HL-60/S4 treated with retinoic acid at 250 ng/mL for 4 days and 3 days (cell line): ENCODE results near the gene FGD5.

Experiments used
- in situ Hi-C: fragments of 300-500 bp; cut with MboI; formaldehyde crosslinking; loops from 2 replicates; pipeline ENCODE4 v1.7.0; 2022; ENCODE audit warnings: low sequenced_read_pairs

FGD5 gene

GRCh38 chr3:14823910-14824629 is 5.3 kb downstream of the FGD5 start:
- in situ Hi-C loops: no loop called here

- in situ Hi-C loops: no loop called here
Measured at GRCh38 chr3:14824646-14825045, 5.9 kb downstream of the FGD5 start.

- in situ Hi-C loops: no loop called here
Measured at GRCh38 chr3:14826069-14826468, 7.3 kb downstream of the FGD5 start.

GRCh38 chr3:14827776-14828175 is 9.0 kb downstream of the FGD5 start:
- in situ Hi-C loops: no loop called here

DNA sequence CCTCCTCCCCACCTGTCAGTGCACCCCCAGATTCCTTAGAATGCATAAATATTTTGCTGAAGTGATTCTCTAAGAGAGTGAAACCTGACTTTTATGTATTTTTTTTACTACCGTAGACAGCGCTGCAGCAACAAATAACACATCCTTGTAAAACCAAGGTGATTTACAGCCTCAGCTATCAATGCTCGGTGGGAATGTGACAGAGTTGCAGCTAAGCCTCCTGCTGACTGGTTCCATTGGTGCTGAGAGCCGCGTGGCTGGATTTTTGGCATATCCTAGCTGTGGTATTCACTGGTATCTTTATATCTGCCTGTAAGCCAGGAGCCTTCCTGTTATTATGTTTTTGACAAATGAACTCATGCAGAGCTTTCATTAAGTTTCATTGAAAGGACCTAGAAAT is 11.0 kb downstream of the FGD5 start:
- in situ Hi-C loops: no loop called here

- in situ Hi-C loops: no loop called here
Measured at GRCh38 chr3:14831916-14832450, 13.2 kb downstream of the FGD5 start.

DNA sequence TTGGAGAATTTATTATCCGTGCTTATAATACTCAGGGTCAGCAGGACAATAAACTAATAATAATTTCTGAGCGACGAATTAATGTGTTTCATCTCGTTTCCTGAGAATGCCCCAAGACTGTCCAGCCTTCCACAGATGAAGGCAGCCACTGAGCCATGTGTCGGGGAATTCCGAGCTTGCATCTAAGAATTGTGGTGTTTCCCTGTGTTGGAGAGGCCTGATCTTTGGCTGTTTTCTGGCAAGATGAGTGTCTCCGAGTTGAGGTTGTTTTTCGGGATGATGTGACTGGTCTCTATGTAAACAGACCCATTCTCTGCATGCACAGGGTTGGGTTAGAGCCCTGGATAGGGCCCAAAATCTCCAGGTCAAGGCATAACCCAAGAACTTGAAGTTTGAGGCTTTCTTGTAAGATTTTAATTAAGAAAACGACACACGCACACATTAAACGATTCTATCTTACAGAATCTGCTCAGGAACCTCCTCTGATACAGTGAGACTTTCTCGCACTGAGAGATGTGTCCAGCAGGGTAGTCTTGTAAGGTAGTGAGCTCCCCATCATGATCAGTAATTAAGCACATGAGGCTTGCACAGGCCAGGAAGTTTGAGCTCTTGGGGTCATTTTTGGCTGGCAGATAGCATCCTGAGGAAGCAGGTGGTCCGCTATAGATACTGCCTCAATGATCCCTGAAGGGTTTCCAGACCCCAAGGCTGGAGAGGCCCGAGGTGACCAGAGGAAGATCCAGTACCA is 14.4 kb downstream of the FGD5 start:
- in situ Hi-C loops: no loop called here

DNA sequence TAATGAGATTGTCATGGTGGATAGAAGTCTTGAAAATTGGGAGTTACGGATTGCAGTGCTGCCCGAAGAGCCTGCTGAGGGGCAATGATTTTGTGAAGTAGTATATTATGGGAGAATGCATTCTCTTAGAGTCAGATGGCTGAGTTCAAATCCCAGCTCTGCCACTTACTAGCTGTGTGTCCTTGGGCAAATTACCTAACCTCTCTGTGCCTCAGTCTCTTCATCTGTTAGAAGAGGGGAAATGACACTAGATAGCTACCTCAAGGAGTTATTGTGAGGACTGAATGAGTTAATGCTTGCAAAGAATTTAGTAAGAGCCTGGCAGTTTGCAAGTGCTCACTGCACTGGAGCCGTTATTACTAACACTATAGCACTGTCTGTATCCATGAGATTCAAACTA is 15.4 kb downstream of the FGD5 start:
- in situ Hi-C loops: no loop called here

DNA sequence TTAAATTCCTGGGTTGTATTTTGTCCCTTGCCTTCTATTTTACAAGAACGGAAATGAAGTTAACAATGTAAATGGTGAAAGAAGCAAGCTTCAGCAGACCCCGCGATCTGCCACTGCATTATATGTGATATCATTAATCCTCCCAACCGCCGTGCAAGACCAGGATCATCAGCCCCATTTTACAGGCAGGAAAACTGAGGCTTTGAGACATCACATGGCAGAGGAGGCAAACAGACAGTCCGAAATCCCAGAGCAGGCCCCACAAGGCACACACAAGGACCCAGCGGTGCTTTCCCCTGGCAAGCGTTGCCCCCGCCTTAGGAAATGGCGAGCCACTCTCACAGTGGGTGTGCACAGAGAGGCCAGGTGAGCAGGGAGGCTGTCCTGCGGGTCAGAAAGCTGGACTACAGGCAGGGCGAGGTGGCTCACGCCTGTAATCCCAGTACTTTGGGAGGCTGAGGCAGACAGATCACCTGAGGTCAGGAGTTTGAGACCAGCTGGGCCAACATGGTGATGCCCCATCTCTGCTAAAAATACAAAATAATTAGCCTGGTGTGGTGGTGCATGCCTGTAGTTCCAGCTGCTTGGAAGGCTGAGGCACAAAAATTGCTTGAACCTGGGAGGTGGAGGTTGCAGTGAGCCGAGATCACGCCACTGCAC is 16.2 kb downstream of the FGD5 start:
- in situ Hi-C loops: no loop called here

DNA sequence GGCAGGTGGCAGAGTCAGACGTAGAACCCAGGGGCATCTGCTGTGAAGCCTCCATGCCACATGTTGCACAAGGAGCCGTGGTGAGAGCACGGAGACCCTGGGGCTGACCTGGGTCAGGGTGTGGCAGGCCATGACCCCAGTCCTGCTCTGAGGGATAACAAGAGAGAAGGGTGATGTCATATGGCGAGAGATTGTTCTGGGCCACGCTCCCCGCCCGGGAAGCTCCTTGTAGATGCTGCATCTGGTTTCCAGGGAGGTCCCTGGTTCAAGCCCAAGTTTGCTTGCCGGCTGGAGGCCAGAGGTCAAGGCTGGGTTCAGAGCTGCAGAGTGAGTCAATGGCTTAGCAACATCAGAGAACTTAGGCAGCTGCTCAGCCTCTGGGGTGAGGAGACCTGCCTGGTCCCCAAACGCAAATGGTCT is 17.3 kb downstream of the FGD5 start:
- in situ Hi-C loops: no loop called here

DNA sequence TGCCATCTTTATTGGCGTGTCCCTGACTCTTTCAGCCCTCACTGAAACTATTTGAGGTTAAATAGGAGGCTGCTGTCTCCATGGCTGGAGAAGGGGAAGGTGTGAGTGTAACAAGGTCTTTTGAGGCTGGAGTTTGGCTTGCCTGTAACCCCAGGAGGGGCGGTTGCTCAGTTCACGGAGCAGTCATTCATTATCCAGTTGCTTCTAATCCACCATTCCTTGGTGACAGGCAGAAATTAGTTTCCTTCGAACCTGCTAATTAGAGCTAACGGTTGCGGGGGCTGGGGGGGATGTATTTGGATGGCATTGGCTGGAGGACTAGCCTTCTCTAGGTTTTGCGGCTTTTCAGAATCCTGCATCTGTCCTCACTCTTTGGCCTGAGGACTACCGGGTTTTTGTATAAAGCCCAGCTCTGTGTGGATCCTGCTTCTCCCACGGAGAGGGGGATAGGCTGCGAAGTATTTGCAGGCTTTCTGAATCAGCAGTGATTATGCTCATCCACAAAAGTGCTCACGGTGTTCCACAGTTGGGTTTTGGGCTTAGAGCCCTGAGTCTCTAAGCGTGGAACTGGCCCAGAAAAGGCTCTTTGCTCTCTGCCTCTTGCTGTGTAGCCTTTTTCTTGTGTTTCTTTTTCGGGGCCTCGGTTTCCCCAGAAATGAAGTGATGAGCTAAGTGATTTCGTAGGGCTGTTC is 18.6 kb downstream of the FGD5 start:
- in situ Hi-C loops: no loop called here

DNA sequence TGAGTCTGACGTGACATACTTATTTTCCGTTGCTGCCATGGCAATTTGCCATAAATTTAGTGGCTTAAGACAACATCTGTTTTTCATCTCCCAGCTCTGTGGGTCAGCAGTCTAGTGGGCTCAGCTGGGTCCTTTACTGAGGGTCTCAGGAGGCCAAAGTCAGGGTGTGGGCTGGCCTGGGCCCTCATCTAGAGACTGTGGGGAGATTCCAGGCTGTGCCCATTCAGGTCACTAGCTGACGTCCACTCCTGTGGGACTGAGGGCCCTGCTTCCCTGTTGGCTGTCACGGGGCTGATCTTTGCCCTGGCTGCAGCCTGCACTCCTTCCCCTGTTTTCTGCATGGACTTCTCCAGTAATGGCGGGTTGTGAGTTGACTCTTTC is 19.1 kb downstream of the FGD5 start:
- in situ Hi-C loops: no loop called here

DNA sequence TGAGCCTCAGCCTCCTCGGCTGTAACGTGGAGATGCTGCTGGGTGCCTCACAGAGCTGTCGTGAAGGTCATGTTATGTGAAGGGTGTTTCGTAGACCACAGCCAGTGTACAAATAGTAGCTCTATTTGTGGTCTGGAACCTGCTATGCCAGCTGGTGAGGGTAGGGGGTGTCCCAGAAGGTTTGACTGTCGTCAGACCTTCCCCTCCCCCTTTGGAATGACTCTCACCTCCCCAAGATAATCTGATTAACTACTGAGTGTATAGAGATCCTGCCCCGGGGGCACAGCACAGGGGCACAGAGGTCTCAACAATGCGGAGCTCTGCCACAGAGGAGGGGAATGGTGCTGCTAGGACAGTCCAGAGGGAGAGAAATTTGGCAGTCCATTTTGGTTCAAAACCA is 20.5 kb downstream of the FGD5 start:
- in situ Hi-C loops: no loop called here

GRCh38 chr3:14841836-14842235 is 23.1 kb downstream of the FGD5 start:
- in situ Hi-C loops: no loop called here

- in situ Hi-C loops: no loop called here
Measured at GRCh38 chr3:14842277-14842676, 23.5 kb downstream of the FGD5 start.

DNA sequence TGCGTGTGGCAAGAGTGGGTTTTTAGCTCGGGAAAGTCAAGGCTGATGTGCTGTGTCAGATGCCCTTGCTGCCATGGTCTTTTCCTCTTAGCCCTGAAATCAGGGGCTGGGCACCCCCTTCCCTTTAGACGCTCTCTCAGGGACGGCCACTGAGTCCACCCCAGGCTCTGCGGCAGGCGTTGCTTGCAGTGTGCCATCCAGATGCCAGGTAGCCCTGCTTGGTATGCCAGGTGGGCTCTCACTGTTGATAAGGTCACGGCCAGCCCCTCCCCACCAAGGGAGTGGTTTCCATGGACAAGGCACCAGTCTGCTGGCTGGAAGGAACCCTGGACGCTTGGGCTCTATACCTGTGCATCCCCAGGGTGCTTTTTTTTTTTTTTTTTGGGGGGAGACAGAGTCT is 24.6 kb downstream of the FGD5 start:
- in situ Hi-C loops: no loop called here

DNA sequence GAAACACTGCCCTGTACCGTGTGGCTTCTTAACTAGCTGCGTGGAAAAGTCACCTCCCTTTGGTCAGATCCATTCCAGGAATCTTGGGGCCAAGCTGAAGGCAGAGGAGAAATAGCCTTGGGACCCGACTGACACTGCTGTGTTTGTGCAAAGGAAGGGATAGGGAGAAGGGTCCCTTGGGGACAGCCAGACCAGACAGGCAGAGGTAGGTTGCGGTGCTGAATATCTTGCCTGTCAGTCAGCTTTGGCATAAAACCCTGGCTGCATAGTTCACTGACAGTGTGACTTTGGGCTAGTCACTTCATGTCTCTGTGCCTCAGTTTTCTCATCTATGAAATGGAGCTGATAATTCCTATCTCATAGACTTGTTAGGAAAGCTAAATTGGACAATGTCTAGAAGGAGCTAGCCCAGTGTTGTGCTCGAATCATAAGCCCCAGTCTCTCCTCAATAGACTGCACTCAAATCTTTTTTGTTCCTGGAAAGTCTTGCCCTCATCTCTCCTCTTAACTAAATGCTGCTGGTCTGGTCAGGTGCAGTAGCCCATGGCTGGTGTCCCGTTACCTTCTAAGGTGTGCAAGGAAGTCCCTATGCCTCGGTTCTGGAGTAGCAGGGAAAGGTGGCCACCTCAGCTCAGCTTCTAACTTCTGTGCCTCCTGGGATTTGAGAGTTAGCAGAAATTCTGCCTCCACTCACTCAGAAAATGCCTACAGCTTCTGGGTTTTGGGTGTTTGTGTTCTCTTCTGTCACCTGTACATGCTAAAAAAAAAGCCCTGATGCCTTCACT is 25.8 kb downstream of the FGD5 start:
- in situ Hi-C loops: no loop called here

GRCh38 chr3:14845180-14845579 is 26.4 kb downstream of the FGD5 start:
- in situ Hi-C loops: no loop called here

- in situ Hi-C loops: no loop called here
Measured at GRCh38 chr3:14845826-14846225, 27.1 kb downstream of the FGD5 start.

- in situ Hi-C loops: no loop called here
Measured at GRCh38 chr3:14846226-14846880, 27.6 kb downstream of the FGD5 start.
